Skeletal muscle satellite cell (primary cell): ENCODE results near the gene TTLL9.
"Not testable (repeated sequence)": the region's sequence is repeated elsewhere in the genome, so short reads cannot be mapped to it uniquely, and the experiment has no call there.

Source experiments
- H3K27me3 ChIP-seq: 2 replicates; pipeline ENCODE4 v1.7.0; 2013; ENCODE audit warnings: low read length; ENCODE audit not compliant: control insufficient read depth, insufficient read depth
- H3K36me3 ChIP-seq: 2 replicates; pipeline ENCODE4 v1.7.0; 2013; ENCODE audit warnings: mild to moderate bottlenecking, control low read depth, low read length; ENCODE audit not compliant: insufficient read depth
- H3K4me1 ChIP-seq: 2 replicates; pipeline ENCODE4 v1.7.0; 2013; ENCODE audit warnings: low read length; ENCODE audit not compliant: control insufficient read depth, insufficient read depth
- H3K4me2 ChIP-seq: 2 replicates; pipeline ENCODE4 v1.7.0; 2013; ENCODE audit warnings: mild to moderate bottlenecking, low read length
- H3K4me3 ChIP-seq: 2 replicates; pipeline ENCODE4 v1.7.0; 2013; ENCODE audit warnings: low read length
- H3K9ac ChIP-seq: 2 replicates; pipeline ENCODE4 v1.7.0; 2013; ENCODE audit warnings: mild to moderate bottlenecking, low read depth, low read length, moderate library complexity
- H3K9me3 ChIP-seq: replicated peaks from 2 replicates; pipeline ENCODE4 v1.7.0; 2013; ENCODE audit warnings: mild to moderate bottlenecking, control low read depth, low read length

Gene TTLL9

DNA sequence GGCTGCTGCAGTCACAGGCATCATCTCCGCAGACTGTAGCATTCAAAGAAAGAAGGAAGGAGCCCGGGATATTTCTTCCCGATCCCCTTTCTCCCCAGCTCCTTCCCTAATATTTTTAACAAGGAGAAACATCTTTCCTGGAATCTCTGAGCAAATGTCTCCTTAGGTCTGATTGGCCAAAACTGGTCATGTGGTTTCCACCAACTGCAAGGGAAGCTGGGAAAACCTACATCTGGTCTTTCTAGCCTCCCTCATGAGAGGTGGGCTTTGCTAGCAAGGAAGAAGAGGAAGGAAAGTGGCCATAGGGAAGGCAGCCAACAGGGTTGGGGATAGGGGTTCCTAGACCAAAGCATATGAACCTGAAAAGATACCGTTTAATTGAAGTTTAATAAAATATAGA lies 46.3 kb downstream of the TTLL9 start:
- no peaks in the 10 kb centered on the region for H3K36me3 ChIP-seq
- no peaks in the 10 kb centered on the region for H3K9me3 ChIP-seq
- no peak overlapping the region for H3K4me3 ChIP-seq
- H3K4me2 ChIP-seq, result no peak overlapping the region
- peaks cover 81% of the 10 kb centered on the region for H3K27me3 ChIP-seq
- no peak overlapping the region for H3K9ac ChIP-seq
- H3K4me1 ChIP-seq, result no peaks in the 10 kb centered on the region

DNA sequence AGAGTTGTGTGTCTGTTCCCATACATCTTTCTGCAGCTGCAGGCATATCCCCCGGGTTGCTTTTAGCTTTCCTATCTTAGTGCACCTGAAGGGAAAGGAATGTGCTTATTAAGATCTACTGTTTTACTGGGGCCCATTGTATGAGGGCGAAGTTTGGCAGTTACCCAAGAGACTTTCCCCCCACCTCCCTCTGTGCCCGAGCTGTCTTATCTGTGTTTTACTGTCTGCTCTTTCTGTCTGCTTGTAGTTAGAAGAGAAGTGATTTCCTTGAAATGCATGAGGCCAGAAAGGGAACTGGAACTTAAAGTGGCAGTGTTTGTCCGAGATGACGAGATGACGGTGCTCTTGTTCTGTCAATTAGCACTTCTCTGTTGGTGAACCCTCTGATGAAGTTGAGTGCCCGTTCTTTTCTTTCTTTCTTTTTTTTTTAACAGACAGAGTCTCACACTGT lies 47.6 kb downstream of the TTLL9 start:
- H3K4me2 ChIP-seq, H3K36me3 ChIP-seq, H3K4me1 ChIP-seq, H3K9me3 ChIP-seq, H3K4me3 ChIP-seq, H3K9ac ChIP-seq: not testable (repeated sequence)
- H3K27me3 ChIP-seq, result peaks cover 78% of the 10 kb centered on the region

DNA sequence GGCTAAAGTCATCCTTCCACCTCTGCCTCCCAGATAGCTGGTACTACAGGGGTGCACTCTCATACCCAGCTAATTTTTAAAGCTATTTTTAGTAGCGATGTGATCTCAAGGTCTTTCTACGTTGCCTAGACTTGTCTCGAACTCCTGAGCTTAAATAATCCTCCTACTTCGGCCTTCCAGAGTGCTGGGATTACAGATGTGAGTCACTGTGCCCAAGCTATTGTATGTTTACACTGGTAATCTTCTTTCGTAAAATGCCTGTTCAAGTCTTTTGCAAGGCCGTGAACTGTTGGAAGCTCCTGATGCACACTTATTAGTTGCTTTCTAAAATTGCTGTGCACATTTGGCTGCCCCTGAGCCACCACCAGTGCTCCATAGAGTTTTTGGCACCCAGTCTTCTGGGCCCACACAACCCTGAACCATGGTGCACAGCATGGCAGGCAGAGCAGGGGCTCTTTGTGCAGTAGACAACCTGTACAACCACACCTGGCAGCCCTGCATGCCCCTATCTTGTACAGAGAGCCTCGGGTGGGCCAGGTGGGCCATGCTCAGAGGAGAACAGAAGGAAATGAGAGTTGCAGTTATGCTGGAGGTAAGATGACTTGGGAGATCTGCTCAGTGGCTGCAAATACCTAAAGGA lies 48.2 kb downstream of the TTLL9 start:
- no peak overlapping the region for H3K4me2 ChIP-seq
- H3K27me3 ChIP-seq, result peaks cover 78% of the 10 kb centered on the region
- no peaks in the 10 kb centered on the region for H3K9me3 ChIP-seq
- H3K4me3 ChIP-seq, result no peak overlapping the region
- no peaks in the 10 kb centered on the region for H3K4me1 ChIP-seq
- no peak overlapping the region for H3K9ac ChIP-seq
- H3K36me3 ChIP-seq, result no peaks in the 10 kb centered on the region

DNA sequence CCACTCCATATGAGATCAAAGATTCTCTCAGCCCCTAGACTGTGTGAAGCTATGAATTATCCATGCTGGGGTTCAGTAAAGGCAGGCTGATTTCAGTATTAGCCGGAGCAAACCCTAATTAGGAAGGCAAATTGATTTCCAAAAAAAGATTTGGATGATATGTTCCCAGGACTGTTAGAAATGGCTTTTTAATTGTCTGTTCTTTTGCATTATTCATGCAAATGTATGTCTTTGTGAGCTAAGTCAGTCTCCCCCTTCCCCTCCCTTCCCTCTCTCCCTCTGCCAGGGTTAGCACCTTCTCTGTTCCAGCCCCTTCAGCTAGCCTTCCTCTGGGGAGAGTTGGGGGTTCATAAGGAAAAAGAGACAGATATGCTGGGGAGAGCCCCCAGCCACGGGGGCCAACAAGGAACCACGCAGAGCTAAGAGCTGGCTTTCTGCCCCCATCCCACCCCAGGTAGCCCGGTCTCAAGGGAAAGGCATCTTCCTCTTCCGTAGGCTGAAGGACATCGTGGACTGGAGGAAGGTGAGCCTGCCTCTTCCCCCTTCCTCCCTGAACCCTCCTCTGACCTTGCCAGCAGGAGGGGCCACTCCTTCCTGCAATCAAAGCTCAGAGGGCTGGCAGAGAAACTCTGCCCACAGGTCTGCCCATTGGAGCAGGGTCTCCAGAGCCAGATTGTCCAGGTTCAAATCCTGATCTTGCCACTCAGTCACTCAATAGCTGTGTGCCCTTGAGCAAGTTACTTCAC lies 49.1 kb downstream of the TTLL9 start:
- no peaks in the 10 kb centered on the region for H3K36me3 ChIP-seq
- no peak overlapping the region for H3K4me3 ChIP-seq
- H3K9me3 ChIP-seq, result no peaks in the 10 kb centered on the region
- no peak overlapping the region for H3K4me2 ChIP-seq
- H3K9ac ChIP-seq, result no peak overlapping the region
- H3K4me1 ChIP-seq, result no peaks in the 10 kb centered on the region
- H3K27me3 ChIP-seq, result peaks cover 75% of the 10 kb centered on the region

- H3K4me3 ChIP-seq, result no peak overlapping the region
- H3K9ac ChIP-seq, result no peak overlapping the region
- peaks cover 77% of the 10 kb centered on the region for H3K27me3 ChIP-seq
- H3K9me3 ChIP-seq, result no peaks in the 10 kb centered on the region
- H3K36me3 ChIP-seq, result no peaks in the 10 kb centered on the region
- H3K4me1 ChIP-seq, result no peaks in the 10 kb centered on the region
- H3K4me2 ChIP-seq, result no peak overlapping the region
Measured at GRCh38 chr20:31920275-31920855, 49.9 kb downstream of the TTLL9 start.

- H3K9me3 ChIP-seq, H3K36me3 ChIP-seq, H3K4me1 ChIP-seq, H3K4me3 ChIP-seq, H3K4me2 ChIP-seq, H3K9ac ChIP-seq: not testable (repeated sequence)
- H3K27me3 ChIP-seq, result peaks cover 78% of the 10 kb centered on the region
Measured at GRCh38 chr20:31921480-31921879, 51.0 kb downstream of the TTLL9 start.

DNA sequence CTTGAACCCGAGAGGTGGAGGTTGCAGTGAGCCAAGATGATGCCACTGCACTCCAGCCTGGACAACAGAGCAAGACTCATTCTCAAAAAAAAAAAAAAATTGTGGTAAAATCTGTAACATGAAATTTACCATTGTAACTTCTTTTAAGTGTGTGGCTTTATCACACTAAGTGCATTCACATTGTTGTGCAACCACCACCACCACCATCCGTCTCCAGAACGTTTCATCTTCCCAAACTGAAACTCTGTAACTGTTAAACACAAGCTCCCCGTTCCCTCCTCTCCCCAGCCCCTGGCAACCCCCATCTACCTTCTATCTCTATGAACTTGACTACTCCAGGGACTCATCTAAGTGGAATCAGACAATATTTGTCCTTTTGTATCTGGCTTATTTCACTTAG lies 51.7 kb downstream of the TTLL9 start:
- Histone ChIP-seq H3K4me2 (no peak overlapping the region), H3K9me3 (no peaks in the 10 kb centered on the region), H3K36me3 (no peaks in the 10 kb centered on the region), H3K4me3 (no peak overlapping the region), H3K4me1 (no peaks in the 10 kb centered on the region), H3K27me3 (peaks cover 77% of the 10 kb centered on the region), H3K9ac (no peak overlapping the region)

GRCh38 chr20:31922588-31922987 lies 52.2 kb downstream of the TTLL9 start:
- Histone ChIP-seq H3K4me1 (no peaks in the 10 kb centered on the region), H3K27me3 (peaks cover 73% of the 10 kb centered on the region), H3K4me2 (no peak overlapping the region), H3K4me3 (no peak overlapping the region), H3K36me3 (no peaks in the 10 kb centered on the region), H3K9me3 (no peaks in the 10 kb centered on the region), H3K9ac (no peak overlapping the region)

GRCh38 chr20:31923388-31924331 lies 53.2 kb downstream of the TTLL9 start:
- Histone ChIP-seq H3K27me3 (peaks cover 64% of the 10 kb centered on the region), H3K4me1 (no peaks in the 10 kb centered on the region), H3K36me3 (no peaks in the 10 kb centered on the region), H3K9me3 (no peaks in the 10 kb centered on the region), H3K4me2 (no peak overlapping the region), H3K9ac (no peak overlapping the region), H3K4me3 (no peak overlapping the region)

- Histone ChIP-seq H3K27me3 (peaks cover 60% of the 10 kb centered on the region), H3K4me2 (no peak overlapping the region), H3K9ac (no peak overlapping the region), H3K36me3 (no peaks in the 10 kb centered on the region), H3K4me3 (no peak overlapping the region), H3K4me1 (no peaks in the 10 kb centered on the region), H3K9me3 (no peaks in the 10 kb centered on the region)
Measured at GRCh38 chr20:31924561-31924960, 54.1 kb downstream of the TTLL9 start.

- Histone ChIP-seq H3K4me3 (no peak overlapping the region), H3K36me3 (no peaks in the 10 kb centered on the region), H3K27me3 (peaks cover 56% of the 10 kb centered on the region), H3K9ac (no peak overlapping the region), H3K4me1 (no peaks in the 10 kb centered on the region), H3K4me2 (no peak overlapping the region), H3K9me3 (no peaks in the 10 kb centered on the region)
Measured at GRCh38 chr20:31925631-31926030, 55.2 kb downstream of the TTLL9 start.
